D721Med (cell line): ENCODE data around the gene MCM7.

Source experiments
- DNase-seq: peaks from one replicate; pipeline ENCODE4 v3.0.0; 2011; ENCODE audit warnings: low spot score; ENCODE audit not compliant: insufficient read length
- FAIRE-seq: peaks from 2 replicates; lab custom pipeline; 2011; peaks lifted over from hg19 to GRCh38; lab: Jason Lieb, UNC
- TF ChIP-seq, protein P1 (sequence below): IDR thresholded peaks from 2 replicates; pipeline ENCODE4 v1.5.1; 2012; ENCODE audit warnings: mild to moderate bottlenecking, control low read depth; ENCODE audit not compliant: insufficient read depth; ENCODE audit errors: missing control alignments

The MCM7 gene

DNA sequence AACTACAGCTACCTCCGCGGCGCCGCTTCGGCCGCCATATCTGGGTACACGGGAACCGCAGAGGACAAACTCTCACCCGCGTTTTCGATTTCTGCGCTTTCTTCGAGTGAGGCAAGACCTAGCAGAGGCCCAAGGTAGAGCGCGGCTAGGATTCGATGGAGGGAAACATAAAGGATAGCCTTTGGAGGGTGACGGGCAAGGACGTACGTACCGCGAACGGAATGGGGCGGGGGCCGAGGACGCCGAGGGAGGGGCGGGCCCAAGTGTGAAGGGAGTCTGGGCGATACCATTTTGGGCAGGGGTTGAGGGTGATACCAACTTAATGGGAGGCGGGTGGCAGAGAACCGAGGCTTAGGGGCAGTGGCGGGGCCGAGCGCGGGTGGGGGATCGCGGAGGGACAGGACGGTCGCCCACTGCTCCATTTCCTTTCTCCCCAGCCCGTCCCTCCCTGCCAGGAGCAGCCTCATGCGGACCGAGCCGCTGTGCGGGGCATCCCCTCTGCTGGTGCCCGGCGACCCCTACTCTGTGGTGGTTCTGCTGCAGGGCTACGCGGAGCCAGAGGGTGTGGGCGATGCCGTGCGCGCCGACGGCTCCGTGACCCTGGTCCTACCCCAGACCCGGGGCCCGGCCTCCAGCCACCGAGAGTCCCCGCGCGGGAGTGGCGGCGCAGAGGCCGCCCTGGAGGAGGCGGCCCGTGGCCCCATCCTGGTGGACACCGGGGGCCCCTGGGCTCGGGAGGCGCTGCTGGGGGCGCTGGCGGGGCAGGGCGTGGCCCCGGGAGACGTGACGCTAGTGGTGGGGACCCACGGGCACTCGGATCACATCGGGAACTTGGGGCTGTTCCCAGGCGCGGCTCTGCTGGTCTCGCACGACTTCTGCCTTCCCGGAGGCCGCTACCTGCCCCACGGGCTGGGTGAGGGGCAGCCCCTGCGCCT lies 26.0 kb upstream of the MCM7 start, which contains the start of gene MBLAC1:
TSS of gene MBLAC1 (plus strand) at position 37 of the 935 bp plus-strand sequence. CDS start at position 466, 429 bp downstream.
- TF ChIP-seq, protein P1, sequence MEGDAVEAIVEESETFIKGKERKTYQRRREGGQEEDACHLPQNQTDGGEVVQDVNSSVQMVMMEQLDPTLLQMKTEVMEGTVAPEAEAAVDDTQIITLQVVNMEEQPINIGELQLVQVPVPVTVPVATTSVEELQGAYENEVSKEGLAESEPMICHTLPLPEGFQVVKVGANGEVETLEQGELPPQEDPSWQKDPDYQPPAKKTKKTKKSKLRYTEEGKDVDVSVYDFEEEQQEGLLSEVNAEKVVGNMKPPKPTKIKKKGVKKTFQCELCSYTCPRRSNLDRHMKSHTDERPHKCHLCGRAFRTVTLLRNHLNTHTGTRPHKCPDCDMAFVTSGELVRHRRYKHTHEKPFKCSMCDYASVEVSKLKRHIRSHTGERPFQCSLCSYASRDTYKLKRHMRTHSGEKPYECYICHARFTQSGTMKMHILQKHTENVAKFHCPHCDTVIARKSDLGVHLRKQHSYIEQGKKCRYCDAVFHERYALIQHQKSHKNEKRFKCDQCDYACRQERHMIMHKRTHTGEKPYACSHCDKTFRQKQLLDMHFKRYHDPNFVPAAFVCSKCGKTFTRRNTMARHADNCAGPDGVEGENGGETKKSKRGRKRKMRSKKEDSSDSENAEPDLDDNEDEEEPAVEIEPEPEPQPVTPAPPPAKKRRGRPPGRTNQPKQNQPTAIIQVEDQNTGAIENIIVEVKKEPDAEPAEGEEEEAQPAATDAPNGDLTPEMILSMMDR: no peak
- no peak for FAIRE-seq

DNA sequence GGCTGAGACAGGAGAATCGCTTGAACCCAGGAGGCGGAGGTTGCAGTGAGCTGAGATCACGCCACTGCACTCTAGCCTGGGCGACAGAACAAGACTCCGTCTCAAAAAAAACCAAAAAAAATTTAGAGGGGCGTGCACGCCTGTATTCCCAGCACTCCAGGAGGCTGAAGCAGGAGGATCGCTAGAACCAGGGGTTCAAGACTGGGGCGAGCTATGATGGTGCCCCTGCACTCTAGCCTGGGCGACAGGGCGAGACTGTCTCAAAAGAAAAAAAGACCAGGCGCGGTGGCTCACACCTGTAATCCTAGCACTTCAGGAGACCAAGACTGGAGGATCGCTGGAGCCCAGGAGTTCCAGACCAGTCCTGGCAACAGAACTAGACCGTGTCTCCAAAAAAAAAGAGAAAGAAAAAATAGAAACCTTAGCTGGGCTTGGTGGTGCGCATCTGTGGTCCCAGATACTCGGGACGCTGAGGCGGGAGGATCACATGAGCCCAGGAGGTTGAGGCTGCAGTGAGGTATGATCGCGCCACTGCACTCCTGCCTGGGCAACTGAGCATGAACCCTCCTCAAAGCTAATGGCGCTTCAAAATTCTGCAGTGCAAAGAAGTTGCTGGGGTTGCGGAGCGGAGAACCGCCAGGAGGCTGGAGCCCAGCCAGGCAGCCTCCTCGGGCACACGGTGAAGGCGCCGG lies 25.2 kb upstream of the MCM7 start:
- FAIRE-seq (no peak), DNase-seq (no peak)
- TF ChIP-seq, protein P1: no peak

More for the DNA sequence above, 26.0 kb upstream of the MCM7 start, which contains the start of gene MBLAC1:
- peak; percentile 89 for DNase-seq

GRCh38 chr7:100124301-100125230 lies 23.4 kb upstream of the MCM7 start:
- TF ChIP-seq, protein P1: no peak
- DNase-seq (no peak), FAIRE-seq (no peak)

GRCh38 chr7:100122568-100122967 lies 21.4 kb upstream of the MCM7 start:
- no peak for FAIRE-seq
- TF ChIP-seq, protein P1: no peak
- DNase-seq: no peak

GRCh38 chr7:100122067-100122466 lies 20.9 kb upstream of the MCM7 start:
- no peak for FAIRE-seq
- TF ChIP-seq, protein P1: no peak
- no peak for DNase-seq

- FAIRE-seq (no peak), DNase-seq (no peak)
- TF ChIP-seq, protein P1: no peak
Measured at GRCh38 chr7:100120733-100121036, 19.5 kb upstream of the MCM7 start.
